CD4-positive, CD25-positive, alpha-beta regulatory T cell (primary cell): ENCODE measurements around the gene TRAF2. TPM values are rescaled to one million over a fixed set of nuclear protein-coding genes. Genes with fewer than 3 reads are reported as not detected.

ENCODE experiments used
- ATAC-seq, 2 donors: fragments of 150-1000 bp; cut with Tn5 transposase; one replicate each; pipeline ENCODE4 v1.10.0; 2021; ENCODE audit warnings: low read depth in 2 of 2, moderate number of reproducible peaks in 2 of 2, moderate library complexity in 1 of 2
- DNase-seq, 3 donors: peaks; one replicate each; pipeline versions ENCODE4 v3.0.0 to v3.0.0-alpha.2; 2012 to 2022; ENCODE audit warnings: mixed read lengths in 1 of 3
- H3K27ac ChIP-seq: one replicate; pipeline ENCODE4 v1.7.0; 2013; ENCODE audit warnings: mild to moderate bottlenecking, low read length; ENCODE audit not compliant: insufficient read depth, poor library complexity, severe bottlenecking
- H3K27me3 ChIP-seq: one replicate; pipeline ENCODE4 v1.7.0; 2013; ENCODE audit warnings: low read length; ENCODE audit not compliant: control insufficient read depth, insufficient read depth
- H3K36me3 ChIP-seq: one replicate; pipeline ENCODE4 v1.7.0; 2013; ENCODE audit warnings: mild to moderate bottlenecking, low read length, moderate library complexity; ENCODE audit not compliant: control insufficient read depth, insufficient read depth
- H3K4me1 ChIP-seq: 2 replicates; pipeline ENCODE4 v1.7.0; 2013; ENCODE audit warnings: mild to moderate bottlenecking, low read length; ENCODE audit not compliant: insufficient read depth, control insufficient read depth, poor library complexity, severe bottlenecking
- H3K4me3 ChIP-seq: one replicate; pipeline ENCODE4 v1.7.0; 2013; ENCODE audit warnings: low read depth, mild to moderate bottlenecking, low read length, moderate library complexity
- H3K9me3 ChIP-seq, 2 experiments: 1 replicate in 1 of 2; 2 replicates in 1 of 2; pipeline ENCODE4 v1.7.0; 2013; ENCODE audit warnings: low read length in 2 of 2, mild to moderate bottlenecking in 1 of 2, moderate library complexity in 1 of 2; ENCODE audit not compliant: control insufficient read depth in 2 of 2
- H3K27ac Mint-ChIP-seq, 3 donors: one replicate each; pipeline ENCODE4 v1.8.0; 2020 to 2022; ENCODE audit warnings: mild to moderate bottlenecking in 3 of 3, mixed read lengths in 3 of 3, moderate library complexity in 2 of 3
- H3K27me3 Mint-ChIP-seq: one replicate; pipeline ENCODE4 v1.8.0; 2022; ENCODE audit warnings: mild to moderate bottlenecking, mixed read lengths
- H3K36me3 Mint-ChIP-seq: one replicate; pipeline ENCODE4 v1.8.0; 2020; ENCODE audit warnings: mixed read lengths
- H3K4me1 Mint-ChIP-seq, 4 donors: one replicate each; pipeline ENCODE4 v1.8.0; 2020 to 2022; ENCODE audit warnings: mixed read lengths in 4 of 4, mild to moderate bottlenecking in 1 of 4
- H3K4me3 Mint-ChIP-seq, 4 donors: one replicate each; pipeline ENCODE4 v1.8.0; 2020 to 2022; ENCODE audit warnings: mild to moderate bottlenecking in 4 of 4, mixed read lengths in 4 of 4, moderate library complexity in 3 of 4
- H3K9me3 Mint-ChIP-seq, 7 donors: one replicate each; pipeline ENCODE4 v1.8.0; 2020 to 2022; ENCODE audit warnings: mixed read lengths in 7 of 7, mild to moderate bottlenecking in 3 of 7, moderate library complexity in 2 of 7
- polyA plus RNA-seq, 4 donors: library from polyadenylated mRNA; unstranded; fragments of 300-500 nt; fragmentation: Illumina TruSeq; gene quantifications; one replicate each; pipeline ENCODE4 v1.2.3, GENCODE V29; 2021
- total RNA-seq: library from RNA; stranded (reverse); gene quantifications from one replicate; pipeline ENCODE4 v1.2.3, GENCODE V29; 2022

TRAF2 gene
- total and polyA plus RNA-seq, 5 donors from 2014 or later = 11.0 to 28.6 (median 16.8) TPM

DNA sequence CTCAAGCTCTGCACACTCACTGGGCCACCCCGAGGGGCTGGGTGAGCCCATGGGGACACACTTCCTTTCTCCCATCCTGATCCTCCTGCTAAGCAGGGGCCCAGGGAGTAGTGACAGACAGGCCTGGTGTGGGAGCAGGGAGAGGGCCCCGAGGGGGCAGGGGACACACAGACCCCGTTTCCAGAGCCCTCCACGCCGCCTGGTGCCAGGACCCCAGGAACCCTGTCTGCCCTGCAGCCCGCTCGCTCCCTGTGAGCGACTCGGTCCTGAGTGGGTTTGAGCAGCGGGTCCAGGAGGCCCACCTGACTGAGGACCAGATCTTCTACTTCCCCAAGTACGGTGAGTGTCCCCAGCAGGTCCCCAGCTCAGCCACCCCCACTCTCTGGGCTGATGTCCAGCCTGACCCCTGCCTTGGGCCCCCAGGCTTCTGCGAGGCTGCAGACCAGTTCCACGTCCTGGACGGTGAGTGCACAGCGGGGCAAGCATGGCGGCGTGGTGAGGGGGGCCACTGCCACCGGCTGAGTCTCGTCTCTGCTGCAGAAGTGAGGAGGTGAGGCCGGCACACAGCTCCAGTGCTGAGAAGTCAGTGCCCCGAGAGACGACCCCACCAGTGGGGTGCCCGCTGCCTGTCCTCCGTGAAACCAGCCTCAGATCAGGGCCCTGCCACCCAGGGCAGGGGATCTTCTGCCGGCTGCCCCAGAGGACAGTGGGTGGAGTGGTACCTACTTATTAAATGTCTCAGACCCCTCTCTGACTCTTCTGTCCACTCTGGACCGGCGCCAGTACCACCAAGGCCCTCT is 60.1 kb downstream of the TRAF2 start:
- H3K27ac Mint-ChIP-seq = no peak overlapping the region
- no peaks in the 10 kb centered on the region for H3K27me3 ChIP-seq
- no peaks in the 10 kb centered on the region for H3K36me3 Mint-ChIP-seq
- no peak for DNase-seq
- H3K27me3 Mint-ChIP-seq = peaks cover 5% of the 10 kb centered on the region
- no peaks in the 10 kb centered on the region for H3K9me3 ChIP-seq
- H3K4me1 ChIP-seq = peaks cover 38% of the 10 kb centered on the region
- ATAC-seq = no peak
- H3K4me1 Mint-ChIP-seq = peaks cover 0 to 21% (median 3%) of the 10 kb centered on the region in 4 donors
- H3K4me3 Mint-ChIP-seq = peak overlapping the region in 2 of 4 donors; percentile 16 to 43
- no peak overlapping the region for H3K27ac ChIP-seq
- H3K4me3 ChIP-seq = no peak overlapping the region
- H3K36me3 ChIP-seq = peaks cover 14% of the 10 kb centered on the region
- H3K9me3 Mint-ChIP-seq = no peaks in the 10 kb centered on the region

DNA sequence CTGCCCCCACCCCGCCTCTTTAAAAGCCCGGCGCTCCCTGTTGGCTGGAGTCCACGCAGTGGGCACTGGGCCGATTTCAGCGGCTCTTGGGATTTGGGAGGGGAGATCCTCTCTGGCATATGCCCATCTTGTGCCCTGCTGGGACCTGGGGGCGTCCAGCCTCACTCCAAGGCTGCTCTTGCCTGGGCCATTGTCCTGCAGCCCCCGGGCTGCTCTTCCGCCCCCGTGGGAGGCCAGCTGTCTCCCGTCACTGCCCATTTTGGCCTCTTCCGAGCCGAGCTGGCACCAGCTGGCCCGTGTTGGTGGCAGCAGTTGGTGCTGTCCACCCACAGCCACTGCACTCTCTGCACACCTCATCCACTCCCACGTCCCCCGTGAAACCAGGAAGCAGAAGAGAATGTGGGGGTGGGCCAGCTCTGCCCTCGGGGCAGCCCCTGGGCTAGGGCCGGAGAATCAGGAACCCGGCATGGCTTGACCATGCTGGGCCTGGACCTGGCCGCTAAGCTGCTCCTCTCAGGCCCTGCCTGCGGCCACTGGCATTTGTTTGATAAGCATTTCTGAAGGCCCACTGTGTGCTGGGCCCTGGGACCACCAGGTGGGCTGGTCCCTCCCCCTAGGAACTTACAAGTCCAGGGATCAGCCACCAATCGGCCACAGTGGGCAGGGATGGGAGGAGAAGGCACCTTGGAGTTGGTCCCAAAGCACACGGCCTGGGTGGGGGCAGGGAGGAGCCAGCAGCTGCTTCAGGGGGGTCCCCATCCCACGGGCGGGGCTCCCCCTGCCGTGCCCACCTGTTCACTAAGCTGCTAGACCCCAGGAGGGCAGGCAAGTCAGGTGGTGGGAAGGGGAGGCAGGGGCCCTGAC is 60.9 kb downstream of the TRAF2 start:
- H3K4me3 Mint-ChIP-seq = peak overlapping the region in 2 of 4 donors; percentile 36 to 38

DNA sequence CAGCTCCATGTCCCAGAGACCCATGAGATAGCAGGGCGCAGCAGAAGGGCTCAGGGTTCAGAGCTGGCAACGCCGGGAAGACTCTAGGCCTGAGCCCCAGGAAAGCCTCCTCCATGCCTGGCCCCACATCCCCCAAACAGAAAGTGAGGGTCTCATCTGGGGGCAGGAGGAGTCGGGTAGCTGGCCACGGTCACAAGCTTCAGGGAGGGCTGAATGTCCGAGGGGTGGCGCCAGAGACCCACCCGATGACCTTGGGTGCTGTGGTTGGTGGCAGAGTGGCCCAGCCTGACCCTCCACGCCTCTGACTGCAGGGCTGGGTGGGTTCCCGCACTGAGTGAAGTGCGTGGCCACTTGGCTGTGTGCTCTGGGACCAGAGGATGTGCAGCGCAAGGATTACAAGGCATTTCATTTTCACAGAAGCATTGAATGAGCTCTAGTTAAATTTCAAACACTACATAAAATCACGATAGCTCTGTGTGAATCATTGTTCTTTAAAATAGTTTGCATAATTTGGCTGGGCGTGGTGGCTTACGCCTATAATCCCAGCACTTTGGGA is 61.7 kb downstream of the TRAF2 start:
- peaks cover 0 to 18% (median 3%) of the 10 kb centered on the region in 4 donors for H3K4me1 Mint-ChIP-seq
- no peak for ATAC-seq

More for the DNA sequence above, 60.9 kb downstream of the TRAF2 start:
- peaks cover 37% of the 10 kb centered on the region for H3K4me1 ChIP-seq
- ATAC-seq = no peak
- H3K27me3 ChIP-seq = no peaks in the 10 kb centered on the region
- Mint-ChIP-seq H3K27me3 (peaks cover 5% of the 10 kb centered on the region), H3K27ac (no peak overlapping the region), H3K4me1 (peaks cover 0 to 21% (median 3%) of the 10 kb centered on the region in 4 donors), H3K9me3 (no peaks in the 10 kb centered on the region), H3K36me3 (no peaks in the 10 kb centered on the region)
- peaks cover 6% of the 10 kb centered on the region for H3K36me3 ChIP-seq
- H3K9me3 ChIP-seq = no peaks in the 10 kb centered on the region
- H3K27ac ChIP-seq = no peak overlapping the region
- DNase-seq = no peak
- no peak overlapping the region for H3K4me3 ChIP-seq

DNA sequence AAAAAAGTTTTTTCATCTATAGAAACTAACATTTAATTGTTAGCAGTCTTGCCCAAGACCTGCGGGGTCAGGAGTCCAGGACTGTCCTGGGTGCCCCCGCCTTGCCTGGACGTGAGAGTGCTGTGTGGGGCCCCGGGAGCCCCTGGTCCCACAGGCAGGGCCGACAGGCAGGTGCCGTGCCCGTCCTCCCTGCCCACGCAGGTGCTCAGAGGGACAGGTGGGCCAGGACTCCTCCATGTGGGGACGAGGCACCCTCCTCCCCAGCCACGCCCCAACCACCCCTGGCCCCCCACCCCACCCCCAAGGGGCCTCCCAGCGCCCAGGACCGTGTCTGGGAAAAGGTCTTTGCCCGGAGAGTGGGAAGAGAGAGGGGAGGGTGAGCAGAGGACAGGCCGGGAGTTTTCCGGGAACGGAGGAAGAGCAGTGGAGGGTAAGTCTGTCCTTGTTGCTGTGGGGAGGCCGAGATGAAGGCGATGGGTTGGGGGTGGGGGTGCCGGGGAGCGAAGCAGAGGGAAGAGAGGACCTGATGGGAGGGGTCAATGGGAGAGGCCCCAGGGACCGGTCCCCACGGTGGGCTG is 63.0 kb downstream of the TRAF2 start:
- Histone ChIP-seq H3K4me3 (peak overlapping the region; percentile 55), H3K27me3 (no peaks in the 10 kb centered on the region), H3K4me1 (peaks cover 20% of the 10 kb centered on the region), H3K9me3 (no peaks in the 10 kb centered on the region), H3K27ac (peak overlapping the region; percentile 76), H3K36me3 (no peaks in the 10 kb centered on the region)
- DNase-seq = no peak
- Mint-ChIP-seq H3K36me3 (no peaks in the 10 kb centered on the region), H3K4me3 (peak overlapping the region; percentile 84 to 87 (median 85)), H3K9me3 (no peaks in the 10 kb centered on the region), H3K27ac (peak overlapping the region; percentile 52 to 91 (median 58)), H3K4me1 (peaks cover 0 to 14% (median 3%) of the 10 kb centered on the region in 4 donors), H3K27me3 (peaks cover 5% of the 10 kb centered on the region)
- no peak for ATAC-seq

More for the DNA sequence above, 61.7 kb downstream of the TRAF2 start:
- Histone ChIP-seq H3K36me3 (no peaks in the 10 kb centered on the region), H3K27me3 (no peaks in the 10 kb centered on the region), H3K27ac (no peak overlapping the region), H3K4me3 (no peak overlapping the region), H3K9me3 (no peaks in the 10 kb centered on the region), H3K4me1 (peaks cover 30% of the 10 kb centered on the region)
- Mint-ChIP-seq H3K27ac (peak overlapping the region in 2 of 3 donors; percentile 56 to 84), H3K36me3 (no peaks in the 10 kb centered on the region), H3K4me3 (peak overlapping the region; percentile 59 to 84 (median 72)), H3K27me3 (peaks cover 5% of the 10 kb centered on the region), H3K9me3 (no peaks in the 10 kb centered on the region)
- DNase-seq = no peak

- no peaks in the 10 kb centered on the region for H3K36me3 ChIP-seq
- Mint-ChIP-seq H3K27ac (peak overlapping the region; percentile 52 to 91 (median 58)), H3K4me3 (peak overlapping the region; percentile 84 to 87 (median 85)), H3K27me3 (peaks cover under 1% of the 10 kb centered on the region), H3K36me3 (no peaks in the 10 kb centered on the region), H3K4me1 (peaks cover 0 to 10% (median 0%) of the 10 kb centered on the region in 4 donors), H3K9me3 (no peaks in the 10 kb centered on the region)
- peaks cover 17% of the 10 kb centered on the region for H3K4me1 ChIP-seq
- H3K27ac ChIP-seq = peak overlapping the region; percentile 76
- no peaks in the 10 kb centered on the region for H3K9me3 ChIP-seq
- H3K27me3 ChIP-seq = no peaks in the 10 kb centered on the region
- ATAC-seq = peak; percentile 94 to 95
- H3K4me3 ChIP-seq = peak overlapping the region; percentile 55
- peak; percentile 94 to 97 (median 95) for DNase-seq
Measured at GRCh38 chr9:136949817-136950655, 63.7 kb downstream of the TRAF2 start.

GRCh38 chr9:136950656-136951276 is 64.5 kb downstream of the TRAF2 start:
- Histone ChIP-seq H3K36me3 (no peaks in the 10 kb centered on the region), H3K27ac (peak overlapping the region; percentile 76), H3K9me3 (no peaks in the 10 kb centered on the region), H3K27me3 (no peaks in the 10 kb centered on the region), H3K4me3 (no peak overlapping the region), H3K4me1 (peaks cover 15% of the 10 kb centered on the region)
- ATAC-seq (no peak), DNase-seq (no peak)
- Mint-ChIP-seq H3K4me3 (peak overlapping the region; percentile 79 to 86 (median 85)), H3K27me3 (peaks cover 4% of the 10 kb centered on the region), H3K4me1 (peaks cover 0 to 10% (median 0%) of the 10 kb centered on the region in 4 donors), H3K36me3 (no peaks in the 10 kb centered on the region), H3K27ac (peak overlapping the region in 1 of 3 donors; percentile 58), H3K9me3 (no peaks in the 10 kb centered on the region)
